GM19324 (cell line): Measurements from ENCODE around the gene SLCO3A1.
"Not testable (repeated sequence)": the region's sequence is repeated elsewhere in the genome, so short reads cannot be mapped to it uniquely, and the experiment has no call there.

Source experiments
- ATAC-seq: cut with Tn5 transposase; IDR thresholded peaks from one replicate; pipeline ENCODE4 v1.9.1; 2021; ENCODE audit warnings: mild to moderate bottlenecking, moderate library complexity; ENCODE audit not compliant: unreplicated experiment, low FRiP score

The SLCO3A1 gene

GRCh38 chr15:91954292-91954691 lies 100.8 kb downstream of the SLCO3A1 start:
- ATAC-seq = no peak

- no peak for ATAC-seq
These were observed 102.7 kb downstream of the SLCO3A1 start for GRCh38 chr15:91956026-91956723.

- ATAC-seq = no peak
These were observed 107.8 kb downstream of the SLCO3A1 start for GRCh38 chr15:91961357-91961756.

GRCh38 chr15:91963747-91964146 lies 110.2 kb downstream of the SLCO3A1 start:
- ATAC-seq = not testable (repeated sequence)

- no peak for ATAC-seq
These were observed 112.1 kb downstream of the SLCO3A1 start for GRCh38 chr15:91965501-91966193.

GRCh38 chr15:91966194-91966552 lies 112.7 kb downstream of the SLCO3A1 start:
- no peak for ATAC-seq

GRCh38 chr15:91967935-91968606 lies 114.6 kb downstream of the SLCO3A1 start:
- ATAC-seq = no peak

GRCh38 chr15:91968610-91969009 lies 115.1 kb downstream of the SLCO3A1 start:
- no peak for ATAC-seq

GRCh38 chr15:91970142-91970541 lies 116.6 kb downstream of the SLCO3A1 start:
- ATAC-seq = no peak

- no peak for ATAC-seq
These were observed 120.0 kb downstream of the SLCO3A1 start for GRCh38 chr15:91973481-91973880.

- ATAC-seq = no peak
These were observed 120.8 kb downstream of the SLCO3A1 start for GRCh38 chr15:91974321-91974720.

- no peak for ATAC-seq
These were observed 121.9 kb downstream of the SLCO3A1 start for GRCh38 chr15:91975241-91975978.

GRCh38 chr15:91976966-91977365 lies 123.5 kb downstream of the SLCO3A1 start:
- ATAC-seq = no peak

GRCh38 chr15:91980502-91981267 lies 127.2 kb downstream of the SLCO3A1 start:
- ATAC-seq = no peak

GRCh38 chr15:91981821-91982800 lies 128.6 kb downstream of the SLCO3A1 start:
- no peak for ATAC-seq

GRCh38 chr15:91983729-91984340 lies 130.3 kb downstream of the SLCO3A1 start:
- ATAC-seq = no peak

- no peak for ATAC-seq
These were observed 131.8 kb downstream of the SLCO3A1 start for GRCh38 chr15:91985297-91985696.

GRCh38 chr15:91988071-91988470 lies 134.6 kb downstream of the SLCO3A1 start:
- ATAC-seq = no peak

GRCh38 chr15:91988655-91989054 lies 135.1 kb downstream of the SLCO3A1 start:
- no peak for ATAC-seq
